ENCODE measurements around the gene POU3F1.

Gene POU3F1

GRCh38 chr1:38046333-38046883 is at the start of gene POU3F1:
TSS of gene POU3F1 (minus strand) at chr1:38046793. CDS start at chr1:38046743, 50 bp downstream.
- DNase-seq = no peak

- no peak for DNase-seq
Measured at GRCh38 chr1:38095454-38095931, 48.9 kb upstream of the POU3F1 start.

GRCh38 chr1:38094711-38095290 is 48.2 kb upstream of the POU3F1 start:
- no peak for DNase-seq

GRCh38 chr1:38093569-38094520 is 47.3 kb upstream of the POU3F1 start:
- no peak for DNase-seq

- DNase-seq = no peak
Measured at GRCh38 chr1:38092256-38092655, 45.7 kb upstream of the POU3F1 start.

GRCh38 chr1:38090796-38091195 is 44.2 kb upstream of the POU3F1 start:
- no peak for DNase-seq

GRCh38 chr1:38089712-38090360 is 43.2 kb upstream of the POU3F1 start:
- DNase-seq = no peak

- DNase-seq = no peak
Measured at GRCh38 chr1:38088791-38089190, 42.2 kb upstream of the POU3F1 start.

GRCh38 chr1:38088366-38088765 is 41.8 kb upstream of the POU3F1 start:
- DNase-seq = no peak

GRCh38 chr1:38087676-38088075 is 41.1 kb upstream of the POU3F1 start:
- no peak for DNase-seq

- no peak for DNase-seq
Measured at GRCh38 chr1:38085666-38086330, 39.2 kb upstream of the POU3F1 start.

GRCh38 chr1:38084700-38085099 is 38.1 kb upstream of the POU3F1 start:
- DNase-seq = no peak

- no peak for DNase-seq
Measured at GRCh38 chr1:38084113-38084512, 37.5 kb upstream of the POU3F1 start.

GRCh38 chr1:38083541-38083940 is 36.9 kb upstream of the POU3F1 start:
- DNase-seq = no peak

GRCh38 chr1:38082769-38083263 is 36.2 kb upstream of the POU3F1 start:
- DNase-seq = no peak

GRCh38 chr1:38079019-38079418 is 32.4 kb upstream of the POU3F1 start:
- DNase-seq = no peak

- DNase-seq = no peak
Measured at GRCh38 chr1:38077523-38078147, 31.0 kb upstream of the POU3F1 start.

- DNase-seq = no peak
Measured at GRCh38 chr1:38076455-38076854, 29.9 kb upstream of the POU3F1 start.

- DNase-seq = no peak
Measured at GRCh38 chr1:38076038-38076437, 29.4 kb upstream of the POU3F1 start.

- no peak for DNase-seq
Measured at GRCh38 chr1:38075191-38075590, 28.6 kb upstream of the POU3F1 start.

- no peak for DNase-seq
Measured at GRCh38 chr1:38074302-38074677, 27.7 kb upstream of the POU3F1 start.
